MM.1S (cell line): ENCODE results near the gene ADRA2C.

Experiments used
- DNase-seq: peaks from one replicate; pipeline ENCODE4 v3.0.0-alpha.2; 2015
- H2AFZ ChIP-seq: fragments of 300-600 bp; sonication (generic); 2 replicates; pipeline ENCODE4 v1.6.0; 2016; ENCODE audit warnings: antibody characterized with exemption, low read length
- H3F3A ChIP-seq: fragments of 300-600 bp; sonication (generic); 2 replicates; pipeline ENCODE4 v1.6.1; 2016; ENCODE audit warnings: mild to moderate bottlenecking, antibody characterized with exemption, low read length, moderate library complexity, mixed read lengths; ENCODE audit not compliant: insufficient read depth
- H3K27ac ChIP-seq: fragments of 300-600 bp; sonication (generic); 2 replicates; pipeline ENCODE4 v1.5.1; 2016; ENCODE audit warnings: mild to moderate bottlenecking, low read length
- H3K27me3 ChIP-seq: fragments of 300-600 bp; sonication (generic); replicated peaks from 2 replicates; pipeline ENCODE4 v1.6.0; 2016; ENCODE audit warnings: low read length; ENCODE audit not compliant: insufficient read depth
- H3K36me3 ChIP-seq: fragments of 300-600 bp; sonication (generic); replicated peaks from 2 replicates; pipeline ENCODE4 v1.6.1; 2016; ENCODE audit warnings: mild to moderate bottlenecking, low read length, mixed read lengths; ENCODE audit not compliant: insufficient read depth
- H3K4me1 ChIP-seq: fragments of 300-600 bp; sonication (generic); 2 replicates; pipeline ENCODE4 v1.6.1; 2016; ENCODE audit warnings: low read length, mixed read lengths
- H3K4me2 ChIP-seq: fragments of 300-600 bp; sonication (generic); 2 replicates; pipeline ENCODE4 v1.6.0; 2016; ENCODE audit warnings: low read depth, low read length
- H3K4me3 ChIP-seq: fragments of 300-600 bp; sonication (generic); 2 replicates; pipeline ENCODE4 v1.5.1; 2016; ENCODE audit warnings: low read length, mixed read lengths
- H3K79me2 ChIP-seq: fragments of 300-600 bp; sonication (generic); 2 replicates; pipeline ENCODE4 v1.6.1; 2016; ENCODE audit warnings: mixed run types, low read length, mixed read lengths
- H3K9ac ChIP-seq: fragments of 300-600 bp; sonication (generic); 2 replicates; pipeline ENCODE4 v1.6.1; 2016; ENCODE audit warnings: low read length, mixed read lengths
- H3K9me2 ChIP-seq: fragments of 300-600 bp; sonication (generic); replicated peaks from 2 replicates; pipeline ENCODE4 v1.6.1; 2016; ENCODE audit warnings: mild to moderate bottlenecking, low read length, mixed read lengths; ENCODE audit not compliant: insufficient read depth
- H3K9me3 ChIP-seq: fragments of 300-600 bp; sonication (generic); replicated peaks from 2 replicates; pipeline ENCODE4 v1.6.1; 2016; ENCODE audit warnings: mild to moderate bottlenecking, low read length, mixed read lengths; ENCODE audit not compliant: insufficient read depth
- H4K20me1 ChIP-seq: fragments of 300-600 bp; sonication (generic); 2 replicates; pipeline ENCODE4 v1.6.1; 2016; ENCODE audit warnings: mild to moderate bottlenecking, low read length, moderate library complexity, mixed read lengths; ENCODE audit not compliant: insufficient read depth
- CTCF ChIP-seq: fragments of 300-600 bp; sonication (generic); IDR thresholded peaks from 2 replicates; pipeline ENCODE4 v1.5.1; 2016; ENCODE audit warnings: antibody characterized with exemption, low read length, mixed read lengths
- EZH2 ChIP-seq: fragments of 300-600 bp; sonication (generic); optimal IDR thresholded peaks from 2 replicates; pipeline ENCODE3; 2017; ENCODE audit warnings: low read depth, mild to moderate bottlenecking, antibody characterized with exemption, low read length, mixed read lengths
- EZH2phosphoT487 ChIP-seq: fragments of 300-600 bp; sonication (generic); IDR thresholded peaks from 2 replicates; pipeline ENCODE4 v1.6.1; 2018; ENCODE audit warnings: antibody characterized with exemption, low read length

The ADRA2C gene

DNA sequence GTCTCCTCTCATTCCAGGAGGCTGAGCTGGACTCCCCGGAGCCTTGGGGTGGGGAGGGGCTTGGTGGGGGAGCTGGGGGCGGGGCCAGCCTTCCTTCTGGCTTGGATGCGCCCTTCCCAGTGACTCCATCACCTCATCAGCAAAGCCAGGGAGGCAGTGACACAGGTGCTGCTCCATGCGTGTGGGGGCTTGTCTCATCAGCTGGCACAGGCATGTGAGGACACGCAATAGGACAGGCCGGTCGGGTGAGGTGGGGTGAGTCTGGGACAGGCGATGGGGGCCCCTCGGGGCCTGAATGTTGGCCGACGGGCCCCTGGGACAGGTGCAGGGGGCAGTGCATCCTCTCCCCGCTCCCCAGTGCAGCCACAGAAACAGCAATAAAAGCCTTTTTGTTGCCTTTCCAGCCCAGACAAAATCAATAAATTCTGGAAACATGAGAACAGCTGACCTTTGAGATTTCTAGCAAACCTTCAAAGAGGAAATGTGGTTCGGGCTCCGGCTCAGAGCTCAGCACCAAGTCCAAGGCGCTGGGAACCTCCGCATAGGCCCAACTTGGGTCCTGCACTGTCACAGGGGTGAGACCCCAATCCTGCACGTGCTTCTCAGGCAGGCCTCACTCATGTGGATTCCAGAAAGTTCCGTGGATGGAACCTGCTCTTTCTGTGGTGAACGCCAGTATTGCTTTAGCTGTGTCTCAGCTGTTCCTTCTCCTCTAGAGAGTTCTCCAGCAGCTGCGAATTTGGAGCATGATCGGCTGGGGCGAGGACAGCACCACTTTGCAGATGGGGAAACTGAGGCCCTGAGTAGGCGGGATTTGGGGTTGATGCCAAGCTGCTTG, 18.5 kb downstream of the ADRA2C start:
- Histone ChIP-seq H3K9me2 (no peaks in the 10 kb centered on the region), H2AFZ (no peak overlapping the region), H3F3A (no peaks in the 10 kb centered on the region), H3K9ac (no peak overlapping the region), H3K4me2 (no peak overlapping the region), H3K36me3 (no peaks in the 10 kb centered on the region), H3K27ac (no peak overlapping the region), H3K4me1 (no peaks in the 10 kb centered on the region), H3K4me3 (no peak overlapping the region), H3K79me2 (no peaks in the 10 kb centered on the region), H3K27me3 (peaks cover 77% of the 10 kb centered on the region), H3K9me3 (no peaks in the 10 kb centered on the region), H4K20me1 (no peaks in the 10 kb centered on the region)
- DNase-seq: no peak
- no peak for TF ChIP-seq EZH2
- no peak for TF ChIP-seq EZH2phosphoT487
- no peak for TF ChIP-seq CTCF

- H3F3A ChIP-seq: no peaks in the 10 kb centered on the region
- no peaks in the 10 kb centered on the region for H4K20me1 ChIP-seq
- no peaks in the 10 kb centered on the region for H3K9me2 ChIP-seq
- H3K9me3 ChIP-seq: no peaks in the 10 kb centered on the region
- no peak for DNase-seq
- no peak overlapping the region for H3K9ac ChIP-seq
- no peak overlapping the region for H3K27ac ChIP-seq
- peaks cover 72% of the 10 kb centered on the region for H3K27me3 ChIP-seq
- H3K4me2 ChIP-seq: no peak overlapping the region
- TF ChIP-seq CTCF: no peak
- TF ChIP-seq EZH2: no peak
- TF ChIP-seq EZH2phosphoT487: no peak
- no peaks in the 10 kb centered on the region for H3K79me2 ChIP-seq
- H3K36me3 ChIP-seq: no peaks in the 10 kb centered on the region
- H3K4me1 ChIP-seq: no peaks in the 10 kb centered on the region
- H3K4me3 ChIP-seq: no peak overlapping the region
- no peak overlapping the region for H2AFZ ChIP-seq
Observed at GRCh38 chr4:3785292-3785565, 19.0 kb downstream of the ADRA2C start.

- Histone ChIP-seq H3K4me3 (no peak overlapping the region), H3K27me3 (peaks cover 68% of the 10 kb centered on the region), H2AFZ (no peak overlapping the region), H3K9ac (no peak overlapping the region), H3K27ac (no peak overlapping the region), H3K9me2 (no peaks in the 10 kb centered on the region), H3K79me2 (no peaks in the 10 kb centered on the region), H3K4me1 (no peaks in the 10 kb centered on the region), H4K20me1 (no peaks in the 10 kb centered on the region), H3K4me2 (no peak overlapping the region), H3F3A (no peaks in the 10 kb centered on the region), H3K36me3 (no peaks in the 10 kb centered on the region), H3K9me3 (no peaks in the 10 kb centered on the region)
- TF ChIP-seq CTCF: no peak
- TF ChIP-seq EZH2: no peak
- no peak for TF ChIP-seq EZH2phosphoT487
- no peak for DNase-seq
Observed at GRCh38 chr4:3786196-3786869, 20.1 kb downstream of the ADRA2C start.
